ENCODE results near the gene ATP2B2. TPM values are rescaled to one million over a fixed set of nuclear protein-coding genes. Genes with fewer than 3 reads are reported as not detected.

The ATP2B2 gene
- total and polyA plus RNA-seq, 12 donors, result 0.37 to 3.0 (median 1.6) TPM

DNA sequence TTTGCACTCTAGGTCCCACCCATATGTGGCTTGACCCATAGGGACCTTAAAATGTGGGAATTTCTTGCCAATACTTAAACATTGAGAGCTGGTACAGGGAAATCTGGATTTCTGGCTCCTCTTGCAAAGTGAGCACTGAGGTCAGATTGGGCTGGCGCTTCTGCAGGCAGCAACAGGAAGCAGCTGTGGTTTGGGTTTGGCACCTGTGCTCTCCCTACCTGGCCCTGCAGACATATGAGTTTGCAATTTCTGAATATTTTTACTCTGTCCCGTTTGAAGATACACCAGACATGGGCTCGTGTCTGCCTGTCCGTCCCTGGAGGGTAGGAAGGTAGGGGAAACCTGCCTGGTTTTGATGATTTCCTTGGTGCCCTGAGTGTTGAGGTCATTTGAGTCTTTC is 109.7 kb downstream of the ATP2B2 start:
- 74 to 86% (median 81%) methylated on average over 4 of the region's 4 CpGs for WGBS, 4 donors
- Histone ChIP-seq H3K9me3 (replicated peaks in 1 of 3) (no peaks in the 10 kb centered on the region), H3K36me3 (replicated peaks in 1 of 2) (no peaks in the 10 kb centered on the region), H3K4me3 (no peak overlapping the region), H3K4me1 (replicated peaks in 1 of 2) (no peaks in the 10 kb centered on the region), H3K27ac (no peak overlapping the region), H3K27me3 (no peaks in the 10 kb centered on the region)
- intact Hi-C loops (cut with DNase I), result no loop called here
- no peak for TF ChIP-seq POLR2A (IDR thresholded peaks at IDR 0.05)
- TF ChIP-seq, protein P1, sequence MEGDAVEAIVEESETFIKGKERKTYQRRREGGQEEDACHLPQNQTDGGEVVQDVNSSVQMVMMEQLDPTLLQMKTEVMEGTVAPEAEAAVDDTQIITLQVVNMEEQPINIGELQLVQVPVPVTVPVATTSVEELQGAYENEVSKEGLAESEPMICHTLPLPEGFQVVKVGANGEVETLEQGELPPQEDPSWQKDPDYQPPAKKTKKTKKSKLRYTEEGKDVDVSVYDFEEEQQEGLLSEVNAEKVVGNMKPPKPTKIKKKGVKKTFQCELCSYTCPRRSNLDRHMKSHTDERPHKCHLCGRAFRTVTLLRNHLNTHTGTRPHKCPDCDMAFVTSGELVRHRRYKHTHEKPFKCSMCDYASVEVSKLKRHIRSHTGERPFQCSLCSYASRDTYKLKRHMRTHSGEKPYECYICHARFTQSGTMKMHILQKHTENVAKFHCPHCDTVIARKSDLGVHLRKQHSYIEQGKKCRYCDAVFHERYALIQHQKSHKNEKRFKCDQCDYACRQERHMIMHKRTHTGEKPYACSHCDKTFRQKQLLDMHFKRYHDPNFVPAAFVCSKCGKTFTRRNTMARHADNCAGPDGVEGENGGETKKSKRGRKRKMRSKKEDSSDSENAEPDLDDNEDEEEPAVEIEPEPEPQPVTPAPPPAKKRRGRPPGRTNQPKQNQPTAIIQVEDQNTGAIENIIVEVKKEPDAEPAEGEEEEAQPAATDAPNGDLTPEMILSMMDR (IDR thresholded peaks at IDR 0.05), result no peak
- DNase-seq, result no peak

DNA sequence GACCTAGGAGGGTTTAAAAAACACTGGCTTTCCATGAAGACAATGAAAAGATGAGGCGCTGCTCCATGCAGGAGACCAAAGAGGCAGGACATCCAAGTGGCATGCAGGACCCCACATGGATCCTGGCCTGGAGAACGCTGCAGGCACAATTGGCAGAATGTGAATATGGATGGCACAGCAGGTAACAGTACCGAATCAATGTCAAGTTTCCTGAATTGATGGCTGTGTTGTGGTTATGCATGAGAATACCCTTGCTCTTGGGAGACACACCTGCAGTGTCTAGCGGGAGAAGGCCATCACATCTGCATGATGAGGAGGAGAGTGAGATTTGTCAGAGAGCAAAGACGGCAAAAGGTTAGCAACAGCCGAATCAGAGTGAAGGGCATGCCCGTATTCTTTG is 110.2 kb downstream of the ATP2B2 start:
- WGBS, 4 donors, result 85 to 95% (median 94%) methylated on average over 7 of the region's 7 CpGs
- TF ChIP-seq POLR2A (IDR thresholded peaks at IDR 0.05), result no peak
- TF ChIP-seq, protein P1 (IDR thresholded peaks at IDR 0.05), result no peak
- H3K36me3 ChIP-seq (replicated peaks in 1 of 2), result no peaks in the 10 kb centered on the region
- no peaks in the 10 kb centered on the region for H3K9me3 ChIP-seq (replicated peaks in 1 of 3)
- intact Hi-C loops (cut with DNase I), result no loop called here
- H3K27me3 ChIP-seq, result no peaks in the 10 kb centered on the region
- H3K4me1 ChIP-seq (replicated peaks in 1 of 2), result no peaks in the 10 kb centered on the region
- no peak for DNase-seq
- no peak overlapping the region for H3K27ac ChIP-seq
- no peak overlapping the region for H3K4me3 ChIP-seq

DNA sequence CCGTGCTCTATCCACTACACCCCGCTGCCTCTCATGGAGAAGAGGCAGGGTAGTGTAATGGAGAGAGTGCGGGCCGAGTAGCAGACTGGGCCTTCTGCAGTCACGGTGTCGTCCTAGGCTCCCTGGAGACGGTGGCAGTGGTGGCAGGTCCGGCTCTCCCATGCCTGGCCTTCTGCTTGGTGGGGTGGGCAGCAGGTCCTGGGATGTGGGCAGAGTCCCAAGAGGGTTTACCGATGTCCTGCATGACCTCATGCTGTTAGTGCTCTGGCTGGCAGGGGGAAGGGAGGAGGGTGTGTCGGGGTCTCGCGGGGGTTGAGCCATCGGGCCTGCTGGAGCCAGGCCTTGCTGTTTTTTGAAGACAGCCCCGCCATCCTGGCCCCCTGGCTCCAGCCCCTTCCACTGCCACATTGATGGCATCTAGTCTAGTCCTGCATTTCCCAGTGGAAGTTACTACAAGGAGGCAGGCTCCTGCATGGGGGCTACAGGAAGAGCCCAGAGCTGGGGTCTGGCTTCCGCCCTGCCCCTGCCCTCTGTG is 110.8 kb downstream of the ATP2B2 start:
- Histone ChIP-seq H3K4me3 (no peak overlapping the region), H3K27ac (no peak overlapping the region), H3K27me3 (no peaks in the 10 kb centered on the region), H3K4me1 (replicated peaks in 1 of 2) (no peaks in the 10 kb centered on the region), H3K36me3 (replicated peaks in 1 of 2) (no peaks in the 10 kb centered on the region), H3K9me3 (replicated peaks in 1 of 3) (no peaks in the 10 kb centered on the region)
- intact Hi-C loops (cut with DNase I), result no loop called here
- DNase-seq, result no peak
- WGBS, 4 donors, result 80 to 94% (median 91%) methylated on average over 7 to 15 of the region's 15 CpGs
- no peak for TF ChIP-seq POLR2A (IDR thresholded peaks at IDR 0.05)
- TF ChIP-seq, protein P1 (IDR thresholded peaks at IDR 0.05), result no peak

DNA sequence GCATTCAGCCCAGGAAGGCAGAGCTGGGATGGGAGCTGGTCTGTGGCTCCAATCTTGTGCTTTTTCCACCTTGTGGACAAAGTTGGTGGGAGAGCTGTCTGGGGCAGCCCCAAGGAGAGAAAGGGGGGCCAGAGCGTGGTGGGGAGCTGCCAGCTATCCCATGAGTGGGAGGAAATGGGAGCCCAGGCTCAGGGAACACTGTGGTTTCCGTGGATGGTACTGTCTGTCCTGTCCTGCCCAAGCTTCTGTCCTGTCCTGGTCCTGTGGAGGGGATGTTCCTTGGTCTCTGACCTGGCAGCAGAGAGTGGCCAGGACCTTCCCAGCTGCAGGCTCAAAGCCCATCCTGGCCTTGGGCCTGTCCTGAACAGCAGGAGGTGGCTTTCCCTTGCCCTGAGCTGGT is 111.9 kb downstream of the ATP2B2 start:
- intact Hi-C loops (cut with DNase I), result no loop called here
- DNase-seq, result no peak
- Histone ChIP-seq H3K27me3 (no peaks in the 10 kb centered on the region), H3K36me3 (replicated peaks in 1 of 2) (no peaks in the 10 kb centered on the region), H3K4me3 (no peak overlapping the region), H3K9me3 (replicated peaks in 1 of 3) (peaks cover 0 to 5% (median 0%) of the 10 kb centered on the region in 3 donors), H3K4me1 (replicated peaks in 1 of 2) (no peaks in the 10 kb centered on the region), H3K27ac (no peak overlapping the region)
- WGBS, 4 donors, result 40 to 91% (median 79%) methylated on average over 1 to 2 of the region's 2 CpGs
- no peak for TF ChIP-seq POLR2A (IDR thresholded peaks at IDR 0.05)
- TF ChIP-seq, protein P1 (IDR thresholded peaks at IDR 0.05), result no peak
